HTR-8/SVneo (cell line): Measurements from ENCODE around the gene SLC6A20.

Experiments
- DNase-seq: peaks from one replicate; pipeline ENCODE4 v3.0.0; 2011; ENCODE audit warnings: low spot score, mixed read lengths; ENCODE audit not compliant: insufficient read length
- FAIRE-seq: peaks from 2 replicates; lab custom pipeline; 2011; peaks lifted over from hg19 to GRCh38; lab: Jason Lieb, UNC

The SLC6A20 gene

DNA sequence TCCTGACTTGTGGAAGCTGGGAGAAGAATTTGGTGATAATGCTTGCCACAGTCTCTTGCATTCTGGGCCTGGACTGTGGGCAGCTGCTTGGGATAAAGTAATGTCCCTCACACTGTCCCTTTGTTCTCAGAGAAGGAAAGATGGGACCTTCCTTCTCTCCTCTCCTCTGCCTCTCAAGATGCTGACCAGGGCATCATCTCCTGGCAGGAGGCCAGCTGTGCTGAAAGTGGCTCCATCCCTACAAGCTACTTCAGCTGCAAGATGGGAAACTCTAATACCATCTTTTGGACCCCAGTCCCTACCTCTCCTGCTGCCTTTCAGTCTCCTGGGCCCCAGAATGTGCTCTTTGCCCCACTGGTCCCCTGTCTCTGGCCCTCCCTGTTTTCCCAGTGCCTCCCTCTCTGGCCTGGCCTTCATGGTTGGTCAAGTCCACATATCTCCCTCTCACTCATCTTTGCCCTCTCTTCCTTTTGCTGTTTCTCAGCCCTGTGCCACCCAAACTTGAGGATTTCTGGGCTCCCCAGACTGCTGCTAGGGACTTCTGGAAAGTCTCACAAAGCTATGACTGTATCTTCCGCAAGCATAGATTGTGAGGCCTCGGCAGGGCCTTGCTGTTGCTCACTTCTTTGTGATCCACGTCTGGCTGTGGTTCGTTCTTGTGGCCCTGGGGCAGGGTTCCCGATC is 7.1 kb upstream of the SLC6A20 start:
- FAIRE-seq = no peak
- no peak for DNase-seq

DNA sequence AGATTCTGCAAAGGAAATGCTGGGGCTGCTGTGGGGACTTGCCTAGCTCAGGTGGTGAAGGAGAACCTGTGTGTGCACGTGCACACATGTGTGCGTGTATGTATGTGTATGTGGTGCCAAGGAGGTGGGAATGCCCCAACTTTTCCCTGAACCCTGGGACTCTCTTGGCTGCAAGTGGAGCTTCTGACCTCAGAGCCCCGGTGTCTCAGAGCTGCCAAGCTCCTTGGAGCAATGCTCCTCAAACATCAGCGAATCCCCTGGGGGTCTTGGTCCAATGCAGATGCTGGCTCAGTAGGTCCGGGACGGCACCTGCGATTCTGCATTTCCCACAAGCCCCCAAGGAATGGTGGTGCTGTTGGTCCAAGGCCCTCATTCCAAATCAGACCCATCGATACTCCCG is 5.8 kb upstream of the SLC6A20 start:
- DNase-seq (no peak), FAIRE-seq (no peak)

DNA sequence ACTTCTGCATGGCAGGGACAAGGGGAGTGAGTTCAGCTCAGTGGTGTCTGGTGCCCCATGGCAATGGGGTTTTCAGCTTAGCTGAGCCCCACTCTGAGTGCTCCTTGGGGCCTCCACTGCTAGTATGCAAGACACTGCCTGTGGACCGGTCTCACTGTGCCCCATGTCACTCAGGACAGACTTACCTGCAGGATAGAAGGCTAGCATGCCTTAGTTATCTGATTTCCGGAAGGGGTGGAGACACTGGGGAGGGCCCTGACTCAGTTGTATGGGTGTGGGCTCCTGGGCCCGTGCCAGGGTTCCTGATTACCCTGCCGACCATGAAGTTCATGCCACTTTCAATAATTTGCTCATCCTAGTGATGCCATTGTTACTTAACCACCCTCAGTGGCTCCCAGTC is 4.3 kb upstream of the SLC6A20 start:
- FAIRE-seq (no peak), DNase-seq (no peak)

DNA sequence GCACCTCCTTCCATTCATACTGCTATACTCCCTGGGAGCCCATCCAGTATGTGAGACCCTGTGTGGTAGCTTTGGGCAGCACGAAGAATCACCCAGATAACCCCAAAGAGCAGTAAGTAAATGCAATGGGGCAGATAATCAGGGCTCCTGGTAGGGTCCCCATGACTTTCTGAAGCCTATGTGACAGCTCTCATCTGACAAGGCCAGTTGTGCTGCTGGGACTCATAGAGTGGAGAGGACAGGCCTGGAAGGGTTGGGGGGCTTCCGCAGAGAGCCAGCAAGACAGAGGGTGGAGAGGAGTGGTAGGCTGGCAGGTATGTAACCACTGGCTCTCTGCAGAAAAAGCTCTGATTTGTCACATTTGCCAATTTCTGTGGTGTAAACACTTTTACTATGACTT is 3.2 kb upstream of the SLC6A20 start:
- DNase-seq (no peak), FAIRE-seq (no peak)

DNA sequence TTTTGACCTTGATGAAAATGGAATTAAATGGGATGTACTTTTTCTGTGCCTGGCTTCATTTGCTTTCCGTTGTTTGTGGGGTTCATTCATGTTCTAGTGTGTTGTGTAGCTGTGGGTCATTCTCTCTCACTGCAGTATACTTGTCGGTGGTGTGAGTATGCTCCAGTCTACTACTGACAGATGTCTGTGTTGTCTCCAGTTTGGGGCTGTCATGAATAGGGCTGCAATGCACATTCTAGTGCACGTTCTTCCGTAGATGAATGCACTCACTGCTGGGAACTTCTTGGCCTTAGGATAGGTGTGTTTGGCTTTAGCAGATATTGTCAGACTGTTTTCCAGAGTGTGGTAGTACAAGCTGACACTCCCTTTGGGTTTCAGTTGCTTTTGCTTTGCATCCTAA is 1.7 kb upstream of the SLC6A20 start:
- no peak for DNase-seq
- no peak for FAIRE-seq

DNA sequence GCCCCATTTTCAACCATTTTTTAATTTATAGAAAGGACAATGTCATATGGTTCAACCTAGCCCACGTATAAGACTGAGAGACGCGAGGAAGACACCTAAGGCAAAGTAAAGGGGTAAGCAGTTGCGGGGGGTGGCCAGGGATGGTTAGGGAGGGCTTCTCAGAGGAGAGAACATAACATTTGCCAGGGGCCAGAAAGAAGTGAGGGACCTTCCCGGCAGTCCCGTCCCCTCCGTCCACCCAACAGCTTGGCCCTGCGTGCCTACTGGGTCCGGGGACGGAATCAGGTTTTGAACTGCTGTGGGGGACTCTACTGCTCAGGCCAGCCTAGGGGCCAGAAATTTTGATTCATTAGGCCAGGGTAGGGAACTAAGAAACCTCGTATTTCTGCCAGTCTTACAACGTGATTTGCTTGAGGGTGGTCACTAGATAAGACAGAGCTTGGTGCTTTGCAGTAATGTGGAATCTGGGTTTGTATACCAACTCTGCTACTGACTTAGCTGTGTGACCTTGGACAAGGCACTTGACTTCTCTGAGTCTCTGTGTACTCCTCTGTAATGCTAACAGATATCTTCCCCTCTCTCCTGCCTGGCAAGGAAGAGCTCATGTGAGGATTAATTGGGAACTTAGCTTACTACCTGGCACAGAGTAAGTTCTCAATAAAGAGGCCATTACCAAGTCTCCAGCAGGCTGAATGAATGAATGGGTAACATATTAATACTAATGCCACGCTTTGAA is 734 bp upstream of the SLC6A20 start:
- FAIRE-seq = no peak

DNA sequence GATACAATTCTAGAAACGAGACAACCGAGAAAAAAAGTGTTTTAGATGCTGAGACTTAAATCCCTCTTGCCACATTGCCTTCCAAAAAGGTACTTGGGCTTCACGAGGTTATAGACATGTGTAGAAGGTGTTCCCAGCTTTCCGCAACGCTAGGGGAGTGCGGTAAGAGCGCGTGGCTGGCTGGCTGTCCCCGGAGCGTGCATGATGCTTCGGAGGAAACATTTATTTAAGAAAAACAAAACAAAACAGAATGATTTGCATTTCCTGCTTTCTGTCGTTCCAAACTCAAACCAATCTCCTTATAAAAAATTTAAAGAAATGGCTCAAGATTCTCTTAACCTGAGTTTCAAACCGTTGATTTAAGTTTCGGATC is 841 bp downstream of the SLC6A20 start:
- no peak for FAIRE-seq
- no peak for DNase-seq

More for the DNA sequence above, 734 bp upstream of the SLC6A20 start:
- no peak for DNase-seq

DNA sequence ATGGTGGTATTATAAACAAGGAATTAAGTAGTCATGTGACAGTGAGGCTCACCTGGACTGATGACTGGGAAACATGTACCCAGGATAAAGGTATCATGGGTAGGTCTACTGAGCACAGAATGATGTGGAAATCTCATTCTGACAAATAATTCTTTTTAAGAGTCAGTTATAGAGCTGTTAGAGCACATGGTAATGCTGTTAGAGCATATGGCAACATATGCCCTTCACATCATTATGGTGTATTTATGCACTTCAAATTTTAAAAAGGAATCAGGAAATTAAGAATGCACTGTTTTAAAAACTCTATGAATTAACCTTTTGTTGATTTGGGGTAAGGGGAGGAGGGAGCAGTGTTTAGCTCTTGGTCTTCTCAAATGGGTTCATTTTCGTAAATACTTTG is 1.7 kb downstream of the SLC6A20 start:
- no peak for DNase-seq
- no peak for FAIRE-seq

DNA sequence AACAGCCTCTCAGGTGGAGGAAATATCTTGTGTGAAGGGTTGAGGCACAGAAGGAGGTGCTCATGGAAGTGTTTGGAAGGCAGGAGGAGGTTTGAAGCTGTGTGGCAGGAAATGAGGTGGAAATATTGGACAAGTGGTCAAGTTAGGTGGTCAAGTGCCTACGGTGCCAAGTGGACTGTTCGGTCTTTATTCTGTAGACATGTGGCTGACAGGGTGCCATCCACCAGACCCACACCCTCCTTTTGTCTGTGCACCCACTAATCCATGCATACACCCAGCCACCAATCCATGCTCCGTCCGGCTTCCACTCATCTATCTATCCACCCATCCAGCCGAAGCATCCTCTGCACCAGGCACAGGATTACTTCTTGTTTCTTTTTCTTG is 2.2 kb downstream of the SLC6A20 start:
- FAIRE-seq (no peak), DNase-seq (no peak)

DNA sequence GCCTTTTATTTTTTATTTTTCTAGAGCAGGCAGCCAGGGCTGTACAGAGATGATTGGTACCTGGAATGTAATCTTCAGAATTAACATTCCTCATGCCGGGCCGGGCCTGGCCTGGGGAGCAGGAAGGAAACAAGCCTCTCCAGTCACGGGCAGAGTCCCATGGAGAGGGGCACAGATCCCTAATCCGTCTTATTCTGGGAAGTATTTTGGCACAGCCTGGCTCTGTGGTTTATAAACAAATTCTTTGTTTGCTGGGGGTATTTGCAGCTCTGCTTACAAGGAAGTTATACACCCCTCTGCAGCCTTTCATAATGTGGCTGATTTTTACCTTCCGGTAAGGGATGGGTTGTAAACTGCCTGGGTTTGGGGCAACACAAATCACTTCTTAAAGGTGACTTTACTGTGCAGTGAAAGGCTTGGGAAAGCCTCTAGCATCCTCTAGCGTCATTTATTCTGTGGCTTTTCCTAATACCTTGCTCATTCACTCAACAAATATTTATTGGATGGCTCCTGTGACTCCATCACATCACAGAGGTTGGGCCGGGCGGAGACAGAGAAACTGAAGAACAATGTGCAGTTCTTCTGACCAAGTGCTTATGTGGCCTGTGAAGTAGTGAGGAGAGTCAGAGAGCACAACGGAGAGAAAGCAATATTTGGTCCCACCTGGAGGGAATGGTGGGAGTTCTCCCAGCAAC is 2.7 kb downstream of the SLC6A20 start:
- FAIRE-seq = no peak

DNA sequence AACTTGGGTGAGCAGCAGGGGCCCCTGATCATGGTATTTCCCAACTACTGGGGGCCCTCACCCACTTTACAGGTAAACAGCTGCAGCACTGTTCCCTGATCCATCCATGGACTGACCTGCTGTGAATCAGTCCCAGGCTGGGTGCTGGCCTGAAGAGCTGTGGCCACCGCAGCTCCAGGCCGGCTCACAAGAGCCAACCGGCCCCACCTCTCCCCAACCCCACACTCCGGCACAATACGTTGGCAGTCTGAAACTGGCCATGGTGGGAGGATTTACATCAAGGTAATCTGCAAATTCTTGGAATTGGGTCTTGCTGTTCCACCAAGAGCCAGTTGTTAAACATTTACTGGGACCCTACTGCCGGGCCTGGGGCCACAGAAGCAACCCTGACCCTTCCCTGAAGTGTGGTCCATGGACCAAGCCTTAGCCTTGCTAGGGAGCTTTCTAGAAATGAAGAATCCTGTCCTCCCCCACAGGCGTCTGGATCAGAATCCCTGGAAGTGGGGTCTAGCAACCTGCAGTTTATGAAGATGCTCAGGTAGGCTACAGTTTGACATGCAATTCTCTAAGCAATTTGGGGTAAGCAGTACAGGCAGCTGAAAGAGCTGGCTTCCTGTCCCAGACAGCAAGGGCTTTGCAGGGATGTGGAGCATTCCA is 3.7 kb downstream of the SLC6A20 start:
- no peak for FAIRE-seq
- no peak for DNase-seq

More for the DNA sequence above, 2.7 kb downstream of the SLC6A20 start:
- DNase-seq = no peak

DNA sequence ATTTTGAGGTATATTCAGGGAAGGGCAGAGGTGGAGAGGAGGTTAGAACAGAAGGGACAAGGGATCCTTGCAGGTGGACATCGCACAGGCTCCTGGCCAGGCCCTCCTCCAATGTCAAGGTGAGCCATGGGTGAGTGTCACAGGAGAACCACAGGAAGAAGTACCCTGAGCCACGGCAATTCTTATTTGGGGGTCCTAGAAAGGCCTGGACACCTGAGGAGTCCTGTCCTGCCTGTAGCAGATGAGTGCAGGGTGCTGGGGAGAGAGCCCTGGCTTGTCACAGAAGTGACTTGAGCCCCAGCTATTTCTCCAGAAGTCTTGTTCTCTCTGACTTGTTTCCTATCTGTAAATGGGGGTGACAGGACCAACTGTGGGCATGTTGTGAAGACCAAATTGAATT is 4.3 kb downstream of the SLC6A20 start:
- FAIRE-seq = no peak
- no peak for DNase-seq

DNA sequence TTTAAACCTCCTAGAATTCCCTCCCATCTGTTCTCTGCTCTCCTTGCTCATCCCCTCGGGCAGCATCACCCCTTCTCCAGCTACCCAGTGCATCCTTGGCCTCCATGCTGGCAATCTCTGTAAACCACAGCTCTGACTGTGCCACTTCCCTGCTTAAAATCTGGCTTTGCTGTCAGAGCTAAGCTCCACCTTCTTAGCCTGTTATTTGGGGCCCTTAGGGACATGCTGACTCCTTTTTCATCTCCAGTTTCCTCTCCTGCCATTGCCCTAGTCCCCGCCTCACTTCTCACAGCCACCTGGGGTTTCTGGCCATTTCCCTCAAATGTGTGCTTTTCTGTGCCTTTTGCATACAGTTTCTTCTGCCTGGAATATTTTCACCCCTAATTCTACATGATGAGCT is 5.7 kb downstream of the SLC6A20 start:
- FAIRE-seq (no peak), DNase-seq (no peak)

DNA sequence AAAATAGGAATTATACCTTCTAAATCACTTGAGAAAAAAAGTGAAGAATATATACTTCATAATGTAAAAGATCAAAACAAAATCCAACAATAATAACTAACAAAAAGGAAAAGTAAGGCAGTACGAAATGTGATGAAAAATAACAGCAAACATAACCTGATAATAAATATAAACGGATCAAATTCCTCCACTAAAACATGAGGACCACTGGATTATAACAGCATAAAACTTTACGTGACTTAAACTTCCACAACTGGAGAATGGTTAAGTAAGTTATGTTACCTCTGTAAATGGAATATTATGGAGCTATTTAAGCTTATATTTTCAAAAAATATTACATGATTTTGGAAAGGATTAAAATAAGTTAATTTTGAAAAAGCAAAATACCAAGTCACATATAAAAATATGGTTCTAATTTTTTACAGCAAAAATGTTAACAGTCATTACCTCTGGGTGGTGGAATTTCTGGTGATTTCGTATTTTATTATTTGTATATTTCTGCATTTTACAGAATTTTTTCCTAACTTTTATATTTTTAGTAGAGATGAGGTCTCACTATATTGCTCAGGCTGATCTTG is 7.0 kb downstream of the SLC6A20 start:
- FAIRE-seq (no peak), DNase-seq (no peak)

DNA sequence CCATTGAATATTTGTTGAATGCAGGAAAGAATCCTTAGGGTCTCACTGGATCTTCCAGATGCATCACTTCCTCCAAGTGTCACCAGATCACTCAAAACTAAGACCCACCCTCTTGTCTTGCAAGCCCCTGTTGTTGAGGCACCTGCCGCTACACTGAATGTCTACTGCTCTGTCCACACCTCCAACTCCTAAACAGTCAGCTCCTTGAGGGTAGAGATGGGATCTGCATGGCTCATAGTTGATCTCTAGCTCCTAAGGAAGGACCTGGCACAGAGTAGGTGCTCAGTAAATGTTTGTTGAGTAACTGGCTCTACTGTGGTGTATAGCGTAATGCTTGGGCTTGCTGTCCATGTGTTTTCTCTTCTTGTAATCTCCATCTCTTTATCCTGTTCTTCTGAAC is 8.8 kb downstream of the SLC6A20 start:
- DNase-seq (no peak), FAIRE-seq (no peak)

DNA sequence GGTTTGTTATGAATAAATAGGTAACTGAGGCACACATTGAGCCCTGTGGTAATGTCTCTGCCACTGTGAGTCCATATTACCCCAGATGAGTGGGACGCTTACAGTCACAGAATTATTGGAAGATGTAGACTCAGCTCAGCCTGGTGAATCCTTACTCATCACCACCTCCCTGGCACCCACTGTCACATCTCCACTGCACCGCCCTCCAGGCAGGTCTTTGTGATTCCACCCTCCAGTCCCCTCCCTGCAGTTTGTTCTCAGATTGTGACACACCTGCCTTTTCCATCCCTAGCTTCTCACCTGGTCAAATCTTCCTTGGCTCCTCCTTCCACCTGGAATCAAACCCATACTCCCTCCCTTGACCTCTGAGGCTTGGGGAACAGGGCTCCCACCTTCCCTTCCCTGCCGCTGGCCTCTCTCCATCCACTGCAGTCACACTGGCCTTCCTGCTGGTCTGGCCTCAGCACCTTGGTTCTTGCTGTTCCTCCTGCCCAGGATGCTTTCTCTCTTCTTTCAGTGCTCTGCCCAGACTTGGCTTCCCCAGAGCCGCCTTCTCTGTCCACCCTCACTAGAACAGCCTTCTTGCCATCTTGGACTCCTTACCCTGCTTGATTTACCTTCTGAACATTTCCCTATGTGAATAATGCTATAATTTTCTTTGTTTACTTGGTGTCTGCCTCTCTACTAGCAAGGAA is 9.4 kb downstream of the SLC6A20 start:
- no peak for FAIRE-seq
- no peak for DNase-seq

DNA sequence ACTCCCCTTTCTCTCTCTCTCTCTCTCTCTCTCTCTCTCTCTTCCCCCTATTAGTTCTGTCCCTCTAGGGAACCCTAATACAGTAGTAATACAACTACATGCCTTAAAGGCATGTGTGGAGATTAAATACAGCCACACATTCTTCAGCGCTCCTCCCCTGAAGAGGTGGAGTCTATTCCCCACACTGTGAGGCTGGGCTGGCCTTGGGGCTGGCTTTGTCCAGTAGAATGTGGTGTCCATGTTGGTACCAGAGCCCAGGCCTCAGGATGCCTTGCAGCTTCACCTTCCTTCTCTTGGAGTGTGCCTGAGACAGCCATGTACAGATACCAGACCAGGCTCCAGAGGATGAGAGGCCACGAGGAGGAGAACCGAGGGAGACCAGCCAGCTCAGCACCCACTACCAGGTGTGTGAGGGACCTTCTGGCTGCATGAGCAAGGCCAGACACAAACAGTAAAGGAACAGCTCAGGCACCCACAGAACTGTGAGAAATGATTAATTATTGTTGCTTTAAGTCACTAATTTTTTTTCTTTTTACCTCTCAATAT is 10.7 kb downstream of the SLC6A20 start:
- FAIRE-seq (no peak), DNase-seq (no peak)

DNA sequence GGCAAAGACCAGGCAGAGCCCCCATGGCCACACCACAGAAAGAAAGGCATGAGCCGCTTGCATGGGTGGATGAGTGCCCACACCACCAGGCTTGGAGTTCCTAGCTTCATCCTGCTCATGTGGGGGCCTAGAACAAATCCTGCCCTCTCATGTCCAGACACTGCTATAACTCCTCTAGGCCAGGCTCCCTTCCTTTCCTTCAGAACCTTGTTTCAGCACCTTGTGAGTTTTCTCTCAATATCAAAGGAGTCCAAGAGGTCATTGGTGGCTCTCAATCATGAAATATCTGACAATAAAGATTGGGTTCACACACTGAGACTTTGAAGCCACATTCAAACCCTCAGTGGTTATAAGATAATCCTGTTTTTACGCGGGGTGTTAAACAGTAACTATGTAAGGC is 12.7 kb downstream of the SLC6A20 start:
- no peak for DNase-seq
- no peak for FAIRE-seq

DNA sequence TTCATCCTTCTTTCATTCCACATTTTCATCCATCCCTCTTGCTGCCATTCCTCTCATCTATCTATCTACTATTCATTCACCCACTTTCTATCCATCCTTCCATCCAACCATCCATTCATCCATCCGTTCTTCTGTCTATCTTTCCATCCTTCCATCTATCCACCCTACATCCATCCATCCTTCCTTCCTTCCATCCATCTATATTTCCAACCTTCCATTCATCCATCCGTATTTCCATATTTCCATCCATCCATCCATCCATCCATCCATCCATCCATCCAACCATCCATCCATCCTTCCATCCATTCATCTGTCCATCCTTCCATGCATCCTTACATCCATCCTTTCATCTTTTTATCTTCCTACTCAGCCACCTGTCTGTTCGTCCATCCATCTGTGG is 14.0 kb downstream of the SLC6A20 start:
- FAIRE-seq (no peak), DNase-seq (no peak)

DNA sequence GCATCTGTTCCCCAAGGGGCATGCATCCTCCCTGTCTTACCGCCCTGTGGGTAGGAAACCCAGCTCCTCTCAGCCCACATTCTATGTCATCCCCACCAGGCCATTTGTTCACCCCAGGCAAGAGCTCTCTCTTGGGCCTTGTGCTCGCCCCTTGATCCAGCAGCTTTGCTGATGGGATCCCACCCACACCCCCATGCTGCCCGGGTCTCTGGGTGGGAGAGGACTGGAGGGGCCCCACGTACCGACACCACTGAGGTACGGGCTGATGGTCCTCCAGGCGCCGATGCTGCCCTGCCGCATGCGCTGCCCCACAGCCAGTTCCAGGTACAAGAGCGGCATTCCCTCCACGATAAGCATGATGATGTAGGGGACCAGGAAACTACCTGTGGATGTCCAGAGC is 14.5 kb downstream of the SLC6A20 start:
- DNase-seq (no peak), FAIRE-seq (no peak)
